ENCODE measurements around the gene SLC25A33. TPM values are rescaled to one million over a fixed set of nuclear protein-coding genes. Genes with fewer than 3 reads are reported as not detected.

Gene SLC25A33
- total RNA-seq, 2 donors from 2014 or later = 5.0 to 8.4 TPM

GRCh38 chr1:9534953-9535352 is 4.3 kb upstream of the SLC25A33 start:
- peaks cover 5% of the 10 kb centered on the region for H3K4me1 ChIP-seq
- peak; percentile 56 for DNase-seq
- no peak overlapping the region for H3K9ac ChIP-seq (ENCODE audit: low read depth in 2 of 2, low read length in 2 of 2)
- TF ChIP-seq CTCF (IDR thresholded peaks at IDR 0.05) = no peak
- H3K36me3 ChIP-seq = no peaks in the 10 kb centered on the region
- H3K27ac ChIP-seq = no peak overlapping the region
- no peaks in the 10 kb centered on the region for H3K9me3 ChIP-seq
- intact Hi-C loops (cut with DNase I) = no loop called here
- H3K27me3 ChIP-seq = no peaks in the 10 kb centered on the region
- H3K4me3 ChIP-seq = no peak overlapping the region

GRCh38 chr1:9536301-9536700 is 3.0 kb upstream of the SLC25A33 start:
- Histone ChIP-seq H3K27me3 (no peaks in the 10 kb centered on the region), H3K9ac (ENCODE audit: low read depth in 2 of 2, low read length in 2 of 2) (no peak overlapping the region), H3K4me3 (no peak overlapping the region), H3K27ac (no peak overlapping the region), H3K36me3 (no peaks in the 10 kb centered on the region), H3K4me1 (peaks cover 9% of the 10 kb centered on the region), H3K9me3 (no peaks in the 10 kb centered on the region)
- no peak for TF ChIP-seq CTCF (IDR thresholded peaks at IDR 0.05)
- intact Hi-C loops (cut with DNase I) = no loop called here
- no peak for DNase-seq

- H3K36me3 ChIP-seq = no peaks in the 10 kb centered on the region
- peak overlapping the region; percentile 64 for H3K27ac ChIP-seq
- no peaks in the 10 kb centered on the region for H3K27me3 ChIP-seq
- H3K9me3 ChIP-seq = no peaks in the 10 kb centered on the region
- intact Hi-C loops (cut with DNase I) = no loop called here
- DNase-seq = peak; percentile 61
- H3K9ac ChIP-seq (ENCODE audit: low read depth in 2 of 2, low read length in 2 of 2) = peak overlapping the region in 1 of 2 donors; percentile 49
- peaks cover 12% of the 10 kb centered on the region for H3K4me1 ChIP-seq
- no peak overlapping the region for H3K4me3 ChIP-seq
- TF ChIP-seq CTCF (IDR thresholded peaks at IDR 0.05) = no peak
Observed at GRCh38 chr1:9537863-9538668, 1.2 kb upstream of the SLC25A33 start.

- H3K4me3 ChIP-seq = no peak overlapping the region
- peaks cover 12% of the 10 kb centered on the region for H3K4me1 ChIP-seq
- H3K9me3 ChIP-seq = no peaks in the 10 kb centered on the region
- peak; percentile 38 for DNase-seq
- no peaks in the 10 kb centered on the region for H3K36me3 ChIP-seq
- H3K27ac ChIP-seq = peak overlapping the region; percentile 64
- no peak for TF ChIP-seq CTCF (IDR thresholded peaks at IDR 0.05)
- H3K27me3 ChIP-seq = no peaks in the 10 kb centered on the region
- peak overlapping the region; percentile 43 to 49 for H3K9ac ChIP-seq (ENCODE audit: low read depth in 2 of 2, low read length in 2 of 2)
- intact Hi-C loops (cut with DNase I) = no loop called here
Observed at GRCh38 chr1:9538669-9539164, 548 bp upstream of the SLC25A33 start.

DNA sequence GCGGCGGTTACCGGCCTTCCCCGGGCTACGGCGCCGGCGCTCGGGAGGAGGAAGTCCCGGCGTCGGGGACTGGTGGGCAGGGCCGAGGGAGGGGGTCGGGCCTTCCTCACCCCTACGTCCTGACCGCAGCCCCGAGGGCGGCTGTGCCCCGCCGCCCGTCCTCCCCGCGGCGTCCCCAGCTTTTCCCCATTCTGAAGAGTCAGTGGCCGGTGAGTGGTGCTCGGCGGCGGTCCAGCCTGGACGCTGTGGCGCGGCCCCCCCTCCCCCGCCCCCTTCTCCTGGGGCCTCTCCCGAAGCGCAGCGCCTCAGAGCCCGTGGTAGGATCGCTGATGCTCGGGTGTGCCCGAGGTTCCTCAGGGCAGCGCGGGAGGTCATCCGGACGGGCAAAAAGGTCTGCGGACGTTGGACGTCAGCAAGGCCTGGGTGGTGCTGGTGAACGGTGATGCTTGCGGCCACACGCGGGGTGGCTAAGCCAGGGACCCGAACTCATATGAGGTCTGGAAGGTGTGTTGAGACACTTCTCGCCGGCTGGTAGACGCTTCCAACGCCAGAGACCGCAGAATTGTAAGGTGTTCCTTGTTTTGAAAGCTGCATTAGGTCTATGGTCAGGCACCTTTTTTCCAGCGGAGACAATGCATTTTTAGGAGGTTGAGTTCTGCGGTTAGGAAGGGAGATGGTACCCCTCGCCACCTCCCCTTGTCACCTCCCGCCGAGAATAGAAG is 725 bp downstream of the SLC25A33 start:
- H3K9me3 ChIP-seq = no peaks in the 10 kb centered on the region
- TF ChIP-seq CTCF (IDR thresholded peaks at IDR 0.05) = no peak
- peaks cover 12% of the 10 kb centered on the region for H3K4me1 ChIP-seq
- peak overlapping the region; percentile 88 to 93 for H3K9ac ChIP-seq (ENCODE audit: low read depth in 2 of 2, low read length in 2 of 2)
- DNase-seq = peak; percentile 56
- H3K27ac ChIP-seq = peak overlapping the region; percentile 86
- H3K4me3 ChIP-seq = peak overlapping the region; percentile 87
- H3K27me3 ChIP-seq = no peaks in the 10 kb centered on the region
- no peaks in the 10 kb centered on the region for H3K36me3 ChIP-seq
- intact Hi-C loops (cut with DNase I) = no loop called here
